Left ventricle myocardium superior (tissue), 1 donor: ENCODE results near the gene SBNO1. TPM values are rescaled to one million over a fixed set of nuclear protein-coding genes. Genes with fewer than 3 reads are reported as not detected.
A peak's percentile ranks its signal among the peaks of the same experiment; 100 is the strongest.
"Not testable (repeated sequence)": the region's sequence is repeated elsewhere in the genome, so short reads cannot be mapped to it uniquely, and the experiment has no call there.

Experiments
- ATAC-seq: fragments of 200-7000 bp; cut with Tn5 transposase; one replicate; pipeline ENCODE4 v1.9.1; 2020; ENCODE audit warnings: mild to moderate bottlenecking, moderate library complexity
- DNase-seq: peaks from one replicate; pipeline ENCODE4 v3.0.0-alpha.2; 2020
- intact Hi-C: fragments of 100-400 bp; cut with micrococcal nuclease; formaldehyde crosslinking; loops from one replicate; pipeline ENCODE4 v1.11.0; 2022
- total RNA-seq: library from RNA; stranded (reverse); fragmentation: NEBNext Ultra II Directional; extraction: Animal tissue kit (Norgen Biotek cat#: 25700); gene quantifications from one replicate; pipeline ENCODE4 v1.2.1, GENCODE V29; 2021
- donor health status: DM: no; HTN: yes; CAD: no; lungs with severe emphysema.

SBNO1 gene
- total RNA-seq, 1 donor from 2014 or later, result 29.4 TPM

GRCh38 chr12:123389560-123390351 lies 25.1 kb upstream of the SBNO1 start:
- intact Hi-C loops, result no loop called here
- ATAC-seq, result peak; percentile 79
- peak; percentile 74 for DNase-seq

GRCh38 chr12:123388951-123389559 lies 24.4 kb upstream of the SBNO1 start:
- DNase-seq (peak; percentile 48), ATAC-seq (no peak)
- intact Hi-C loops, result no loop called here

- DNase-seq, result peak; percentile 89
- intact Hi-C loops, result no loop called here
- peak; percentile 68 for ATAC-seq
Observed at GRCh38 chr12:123388177-123388950, 23.7 kb upstream of the SBNO1 start.

DNA sequence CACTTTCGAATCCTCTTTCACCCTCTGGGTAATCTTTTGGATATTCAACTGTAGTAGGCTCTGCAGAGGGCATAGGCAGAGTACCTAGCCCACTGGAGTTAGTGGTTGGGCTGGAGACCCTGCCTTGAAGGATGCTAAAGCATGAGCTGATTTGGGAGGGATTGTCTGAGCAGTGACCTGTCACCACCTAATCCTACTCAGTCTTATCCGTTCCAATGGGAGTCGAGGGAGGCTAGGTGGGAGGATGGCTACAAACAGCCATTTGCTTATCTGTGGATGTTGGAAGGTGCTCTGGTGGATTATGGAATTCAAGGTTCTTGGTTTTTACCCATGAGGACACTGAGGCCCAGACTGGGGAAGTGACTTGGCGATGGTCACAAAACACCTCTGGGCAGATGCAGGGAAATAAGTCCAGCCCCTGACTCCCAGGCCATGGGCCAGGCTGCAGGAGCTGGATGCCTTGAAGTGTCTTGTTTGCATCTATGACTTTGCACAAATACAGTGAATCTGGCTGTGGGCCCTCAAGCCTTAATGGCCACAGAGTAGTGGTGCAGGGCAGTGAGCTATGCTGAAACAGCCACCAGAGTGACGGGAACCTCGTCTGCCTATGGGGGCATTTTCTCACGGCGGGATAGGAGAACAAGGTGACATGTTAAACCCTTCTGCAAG lies 23.0 kb upstream of the SBNO1 start:
- ATAC-seq, result no peak
- DNase-seq, result no peak
- intact Hi-C loops, result no loop called here

DNA sequence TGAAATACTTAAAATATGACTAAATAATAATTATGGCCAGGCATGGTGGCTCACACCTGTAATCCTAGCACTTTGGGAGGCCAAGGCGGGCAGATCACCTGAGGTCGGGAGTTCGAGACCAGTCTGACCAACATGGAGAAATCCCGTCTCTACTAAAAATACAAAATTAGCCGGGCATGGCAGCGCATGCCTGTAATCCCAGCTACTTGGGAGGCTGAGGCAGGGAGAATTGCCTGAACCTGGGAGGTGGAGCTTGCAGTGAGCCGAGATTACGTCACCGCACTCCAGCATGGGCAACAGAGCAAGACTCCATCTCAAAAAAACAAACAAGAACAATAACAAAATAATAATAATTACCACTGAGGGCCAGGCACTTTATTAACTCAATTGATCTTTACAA lies 20.9 kb upstream of the SBNO1 start:
- DNase-seq, ATAC-seq, intact Hi-C loops: not testable (repeated sequence)

- DNase-seq (no peak), ATAC-seq (no peak)
- intact Hi-C loops, result no loop called here
Observed at GRCh38 chr12:123384994-123385376, 20.3 kb upstream of the SBNO1 start.

- intact Hi-C loops, result no loop called here
- DNase-seq (no peak), ATAC-seq (no peak)
Observed at GRCh38 chr12:123384318-123384993, 19.8 kb upstream of the SBNO1 start.

DNA sequence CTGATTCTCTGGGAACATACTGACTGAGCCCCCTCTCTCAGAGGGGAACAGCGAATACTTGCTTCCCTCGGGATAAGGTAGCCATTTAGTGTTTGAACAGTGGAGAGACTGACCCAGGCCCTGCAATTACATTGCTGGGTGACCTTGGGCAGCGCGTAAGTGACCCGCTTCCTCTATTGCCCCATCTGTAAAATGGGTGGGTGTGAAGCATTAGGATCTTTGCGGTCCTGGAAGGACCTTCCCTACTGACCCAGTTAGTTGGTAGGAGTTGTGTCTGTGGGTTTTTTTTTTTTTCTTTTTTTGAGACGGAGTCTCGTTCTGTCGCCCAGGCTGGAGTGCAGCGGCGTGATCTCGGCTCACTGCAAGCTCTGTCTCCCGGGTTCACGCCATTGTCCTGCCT lies 18.0 kb upstream of the SBNO1 start:
- ATAC-seq, result no peak
- intact Hi-C loops, result no loop called here
- no peak for DNase-seq

- DNase-seq, result no peak
- no peak for ATAC-seq
- intact Hi-C loops, result no loop called here
Observed at GRCh38 chr12:123379391-123379790, 14.7 kb upstream of the SBNO1 start.

DNA sequence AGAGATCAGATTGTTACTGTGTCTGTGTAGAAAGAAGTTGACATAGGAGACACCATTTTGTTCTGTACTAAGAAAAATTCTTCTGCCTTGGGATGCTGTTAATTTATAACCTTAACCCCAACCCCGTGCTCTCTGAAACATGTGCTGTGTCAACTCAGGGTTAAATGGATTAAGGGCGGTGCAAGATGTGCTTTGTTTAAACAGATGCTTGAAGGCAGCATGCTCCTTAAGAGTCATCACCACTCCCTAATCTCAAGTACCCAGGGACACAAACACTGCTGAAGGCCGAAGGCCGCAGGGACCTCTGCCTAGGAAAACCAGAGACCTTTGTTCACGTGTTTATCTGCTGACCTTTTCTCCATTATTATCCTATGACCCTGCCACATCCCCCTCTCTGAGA lies 7.8 kb upstream of the SBNO1 start:
- intact Hi-C loops, ATAC-seq, DNase-seq: not testable (repeated sequence)

- intact Hi-C loops, ATAC-seq, DNase-seq: not testable (repeated sequence)
Observed at GRCh38 chr12:123371667-123372368, 7.2 kb upstream of the SBNO1 start.

- no peak for ATAC-seq
- DNase-seq, result no peak
- intact Hi-C loops, result no loop called here
Observed at GRCh38 chr12:123369229-123369628, 4.6 kb upstream of the SBNO1 start.

DNA sequence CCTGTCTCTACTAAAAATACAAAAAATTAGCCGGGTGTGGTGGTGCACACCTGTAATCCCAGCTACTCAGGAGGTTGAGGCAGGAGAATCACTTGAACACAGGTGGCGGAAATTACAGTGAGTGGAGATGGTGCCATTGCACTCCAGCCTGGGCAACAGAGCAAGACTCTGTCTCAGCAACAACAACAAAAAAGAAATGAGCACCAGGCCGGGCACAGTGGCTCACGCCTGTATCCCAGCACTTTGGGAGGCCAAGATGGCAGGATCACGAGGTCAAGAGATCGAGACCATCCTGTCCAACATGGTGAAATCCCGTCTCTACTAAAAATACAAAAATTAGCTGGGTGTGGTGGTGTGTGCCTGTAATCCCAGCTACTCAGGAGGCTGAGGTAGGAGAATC lies 3.8 kb upstream of the SBNO1 start:
- intact Hi-C loops, ATAC-seq, DNase-seq: not testable (repeated sequence)

GRCh38 chr12:123367511-123367910 lies 2.9 kb upstream of the SBNO1 start:
- intact Hi-C loops, result no loop called here
- DNase-seq (no peak), ATAC-seq (no peak)

GRCh38 chr12:123365025-123365917 lies 624 bp upstream of the SBNO1 start:
- peak; percentile 92 for ATAC-seq
- intact Hi-C loops, result no loop called here
- DNase-seq, result peak; percentile 98

DNA sequence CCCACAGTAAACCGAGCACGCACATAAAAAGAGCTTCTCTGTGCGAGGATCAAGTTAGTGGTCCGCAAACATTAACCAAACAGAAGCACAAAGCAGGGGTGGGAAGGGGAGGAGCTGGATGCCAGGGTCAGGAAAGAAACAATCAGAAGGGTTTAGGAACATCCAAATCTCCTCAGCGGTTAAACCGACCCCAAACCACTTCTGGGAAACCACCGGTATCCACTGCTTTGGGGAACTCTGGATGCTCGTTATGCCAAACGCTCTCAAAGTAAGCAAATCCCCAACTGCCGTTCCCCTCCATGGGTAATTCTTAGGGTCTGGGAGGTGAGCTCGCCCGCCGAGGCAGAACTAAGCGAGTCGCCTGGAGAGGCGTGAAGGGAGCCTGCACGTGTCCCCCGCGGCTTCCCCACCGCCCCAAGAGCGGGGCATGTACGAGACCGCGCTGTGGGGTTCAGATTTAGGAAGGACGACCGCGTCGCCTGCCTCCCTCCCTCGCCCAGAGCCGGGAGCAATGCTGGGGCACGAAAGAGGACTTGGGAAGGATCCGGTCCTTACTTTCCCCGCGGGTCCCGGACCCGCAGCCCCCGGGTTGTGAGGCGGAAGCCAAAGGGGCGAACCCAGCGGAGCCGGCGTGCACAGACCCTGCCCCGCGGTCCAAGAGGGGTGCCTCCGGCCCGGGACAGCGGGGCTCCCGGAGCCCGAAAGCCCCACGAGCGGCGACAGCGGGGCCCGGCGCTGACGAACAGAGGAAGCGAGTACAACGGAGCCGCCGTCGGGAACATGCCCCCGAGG lies 711 bp downstream of the SBNO1 start:
- DNase-seq (peak; percentile 55), ATAC-seq (no peak)
- intact Hi-C loops, result no loop called here

DNA sequence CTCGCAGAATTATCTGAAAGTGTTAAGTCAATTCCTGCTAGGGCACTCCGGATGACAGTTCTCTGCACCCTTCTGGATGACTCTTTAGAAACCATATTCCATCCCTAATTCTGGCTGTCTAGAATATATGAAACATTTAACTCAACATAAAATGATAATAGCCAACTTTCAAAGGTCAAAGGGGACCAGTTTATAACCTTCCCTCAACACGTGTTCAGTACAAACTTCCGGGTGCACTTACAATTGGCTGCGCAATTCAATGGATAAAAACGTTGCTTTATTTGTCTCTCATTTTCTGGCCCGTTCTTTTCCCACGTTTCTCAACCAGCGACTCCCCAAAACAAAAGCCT lies 1.3 kb downstream of the SBNO1 start:
- DNase-seq (no peak), ATAC-seq (no peak)
- intact Hi-C loops, result no loop called here
